Esophagus (tissue), 2 donors: ENCODE measurements around the gene CCHCR1. TPM values are rescaled to one million over a fixed set of nuclear protein-coding genes. Genes with fewer than 3 reads are reported as not detected.
"Not testable (repeated sequence)": the region's sequence is repeated elsewhere in the genome, so short reads cannot be mapped to it uniquely, and the experiment has no call there.

Experiments used
- H3K27ac ChIP-seq, 2 donors: one replicate each; pipeline ENCODE4 v1.5.1; 2013; ENCODE audit warnings: low read depth in 2 of 2, mild to moderate bottlenecking in 2 of 2, inconsistent platforms in 1 of 2, low read length in 1 of 2, moderate library complexity in 1 of 2
- H3K27me3 ChIP-seq, 2 donors: one replicate each; pipeline ENCODE4 v1.6.1; 2013; ENCODE audit warnings: low read length in 2 of 2, control low read depth in 1 of 2, mild to moderate bottlenecking in 1 of 2; ENCODE audit not compliant: insufficient read depth in 2 of 2, control insufficient read depth in 1 of 2
- H3K36me3 ChIP-seq, 2 donors: one replicate each; pipeline ENCODE4 v1.6.1; 2013; ENCODE audit warnings: low read length in 1 of 2; ENCODE audit not compliant: control insufficient read depth in 2 of 2, insufficient read depth in 2 of 2
- H3K4me1 ChIP-seq, 2 donors: one replicate each; pipeline ENCODE4 v1.6.1; 2013; ENCODE audit warnings: low read length in 1 of 2; ENCODE audit not compliant: control insufficient read depth in 2 of 2, insufficient read depth in 2 of 2
- H3K4me3 ChIP-seq, 2 donors: one replicate each; pipeline ENCODE4 v1.5.1; 2013; ENCODE audit warnings: low read length in 2 of 2, mild to moderate bottlenecking in 2 of 2, low read depth in 1 of 2, moderate library complexity in 1 of 2
- H3K9me3 ChIP-seq, 2 donors: one replicate each; pipeline ENCODE4 v1.6.1; 2013; ENCODE audit warnings: mild to moderate bottlenecking in 2 of 2, low read depth in 1 of 2, low read length in 1 of 2, moderate library complexity in 1 of 2; ENCODE audit not compliant: control insufficient read depth in 2 of 2, insufficient read depth in 1 of 2
- WGBS, 2 donors: extraction: QIAGEN DNeasy Blood & Tissue Kit; methylation state at CpG; one replicate each; pipeline ENCODE4 v1.1.7; 2013; 5-methylcytosine and 5-hydroxymethylcytosine counted together
- polyA plus RNA-seq, 2 donors: library from polyadenylated mRNA; stranded (reverse); fragments of 200-250 nt; gene quantifications; one replicate each; pipeline ENCODE4 v1.2.3, GENCODE V29; 2013
- donor health status: healthy with polysubstance abuse.
- donor health status: Bipolar disorder and iron deficiency.

CCHCR1 gene
- polyA plus RNA-seq: 10 to 100 TPM; 10.5 to 15.4 TPM

- no peaks in the 10 kb centered on the region for H3K27me3 ChIP-seq
- H3K4me3 ChIP-seq: peak within 1 kb of the TSS; percentile 64 to 76
- peak within 1 kb of the TSS; percentile 84 to 85 for H3K27ac ChIP-seq
Observed at GRCh38 chr6:31157513-31158139, at the start of gene CCHCR1. Gene CCHCR1 (minus strand): TSS chr6:31157802. CDS start chr6:31157600, 202 bp downstream.

DNA sequence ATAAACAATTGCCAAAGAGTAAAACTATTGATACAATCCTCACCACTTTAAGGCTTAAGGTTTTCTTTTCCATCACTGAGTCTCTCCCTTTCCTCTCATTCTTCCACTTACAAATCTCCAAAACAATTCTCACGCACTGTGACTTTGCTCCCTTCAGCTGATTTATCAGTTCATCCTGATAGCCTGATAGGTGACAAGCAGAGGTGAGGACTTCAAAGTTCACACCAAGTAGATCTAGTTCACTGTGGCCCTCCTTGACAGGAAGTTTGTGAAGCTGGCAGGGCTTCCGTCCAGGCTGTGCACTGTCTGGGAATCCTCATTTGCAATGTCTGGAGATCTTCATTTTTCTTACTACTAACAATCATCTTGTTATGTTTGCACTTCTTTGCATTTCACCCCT lies 48.0 kb upstream of the CCHCR1 start:
- Histone ChIP-seq H3K27ac (no peak overlapping the region), H3K36me3 (no peaks in the 10 kb centered on the region), H3K27me3 (no peaks in the 10 kb centered on the region), H3K4me1 (peaks cover 4% of the 10 kb centered on the region in 2 donors), H3K9me3 (peaks cover 0 to 3% of the 10 kb centered on the region in 2 donors), H3K4me3 (no peak overlapping the region)
- WGBS, 2 donors: 59 to 88% methylated on average over 2 of the region's 2 CpGs

More at GRCh38 chr6:31157513-31158139, at the start of gene CCHCR1:
- 3 to 6% methylated on average over 14 of the region's 14 CpGs for WGBS, 2 donors
- Histone ChIP-seq H3K36me3 (peaks cover 0 to 7% of the 10 kb centered on the region in 2 donors), H3K9me3 (no peaks in the 10 kb centered on the region), H3K4me1 (peaks cover 8 to 10% of the 10 kb centered on the region in 2 donors)

DNA sequence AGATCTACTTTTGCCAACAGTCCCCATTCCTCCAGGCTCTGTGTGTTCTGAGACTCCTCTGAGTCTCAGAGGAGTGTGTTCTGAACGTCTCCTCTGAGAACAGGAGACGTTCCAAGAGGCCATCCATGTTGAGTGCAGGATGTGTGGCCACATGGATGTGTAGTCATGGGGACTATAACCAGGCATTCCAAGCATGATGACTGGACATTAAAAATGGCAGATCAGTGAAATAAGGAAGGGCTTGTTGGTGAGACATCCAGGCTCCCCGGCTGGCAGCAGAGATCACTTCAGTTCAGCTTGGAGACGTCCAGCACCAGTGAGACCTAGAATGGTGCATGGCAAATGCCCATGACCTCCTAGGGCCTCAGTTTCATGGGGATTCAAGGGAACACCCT lies 47.1 kb upstream of the CCHCR1 start:
- WGBS, 2 donors: 80 to 87% methylated on average over 4 of the region's 4 CpGs
- peaks cover 4% of the 10 kb centered on the region in 2 donors for H3K4me1 ChIP-seq
- H3K27ac ChIP-seq: no peak overlapping the region
- H3K9me3 ChIP-seq: peaks cover 0 to 3% of the 10 kb centered on the region in 2 donors
- H3K27me3 ChIP-seq: no peaks in the 10 kb centered on the region
- H3K4me3 ChIP-seq: no peak overlapping the region
- no peaks in the 10 kb centered on the region for H3K36me3 ChIP-seq

DNA sequence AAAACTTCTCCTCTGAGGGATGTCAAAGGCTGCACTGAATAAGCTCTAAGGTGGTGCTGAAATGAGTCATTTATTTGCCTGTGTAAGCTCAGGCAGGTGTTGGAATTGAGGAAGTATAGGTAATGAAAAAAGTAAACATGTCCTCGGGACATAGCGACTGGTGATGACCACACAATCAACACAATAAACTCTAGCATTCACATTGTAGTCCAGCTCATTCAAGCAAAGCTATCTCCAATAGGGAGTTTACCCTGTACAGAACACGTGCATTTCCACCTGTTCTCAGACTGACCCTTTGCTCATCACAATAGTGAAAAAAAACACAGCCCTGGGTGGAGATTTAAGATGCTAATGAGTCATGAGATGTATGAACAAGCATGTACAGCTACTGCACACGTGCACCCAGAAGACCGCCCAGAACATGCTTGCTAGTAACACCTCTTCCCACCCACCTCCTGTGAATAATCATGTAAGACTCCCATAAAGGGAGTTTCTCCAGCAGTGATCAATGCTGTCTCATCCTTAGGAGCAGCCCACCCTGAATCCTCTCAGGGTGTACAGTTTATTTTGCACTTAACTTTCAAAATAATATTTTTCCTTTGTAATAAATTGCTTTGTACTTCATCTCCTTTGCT lies 45.9 kb upstream of the CCHCR1 start:
- peak overlapping the region; percentile 44 to 82 for H3K27ac ChIP-seq
- H3K27me3 ChIP-seq: no peaks in the 10 kb centered on the region
- 12 to 19% methylated on average over 5 of the region's 5 CpGs for WGBS, 2 donors
- peaks cover 0 to 3% of the 10 kb centered on the region in 2 donors for H3K9me3 ChIP-seq
- peaks cover 4% of the 10 kb centered on the region in 2 donors for H3K4me1 ChIP-seq
- H3K4me3 ChIP-seq: peak overlapping the region in 1 of 2 donors; percentile 29
- H3K36me3 ChIP-seq: no peaks in the 10 kb centered on the region

- Histone ChIP-seq H3K4me3 (no peak overlapping the region), H3K27me3 (no peaks in the 10 kb centered on the region), H3K4me1 (peaks cover 4% of the 10 kb centered on the region in 2 donors), H3K36me3 (no peaks in the 10 kb centered on the region), H3K9me3 (peaks cover 0 to 3% of the 10 kb centered on the region in 2 donors), H3K27ac (peak overlapping the region; percentile 66 to 72)
- 37 to 38% methylated on average over 11 of the region's 11 CpGs for WGBS, 2 donors
Observed at GRCh38 chr6:31202259-31203166, 44.9 kb upstream of the CCHCR1 start.

GRCh38 chr6:31199105-31199452 lies 41.5 kb upstream of the CCHCR1 start:
- not testable (repeated sequence) for H3K4me1 ChIP-seq, H3K36me3 ChIP-seq, H3K4me3 ChIP-seq, H3K9me3 ChIP-seq, H3K27ac ChIP-seq, H3K27me3 ChIP-seq
- 73 to 82% methylated on average over 4 of the region's 4 CpGs for WGBS, 2 donors

DNA sequence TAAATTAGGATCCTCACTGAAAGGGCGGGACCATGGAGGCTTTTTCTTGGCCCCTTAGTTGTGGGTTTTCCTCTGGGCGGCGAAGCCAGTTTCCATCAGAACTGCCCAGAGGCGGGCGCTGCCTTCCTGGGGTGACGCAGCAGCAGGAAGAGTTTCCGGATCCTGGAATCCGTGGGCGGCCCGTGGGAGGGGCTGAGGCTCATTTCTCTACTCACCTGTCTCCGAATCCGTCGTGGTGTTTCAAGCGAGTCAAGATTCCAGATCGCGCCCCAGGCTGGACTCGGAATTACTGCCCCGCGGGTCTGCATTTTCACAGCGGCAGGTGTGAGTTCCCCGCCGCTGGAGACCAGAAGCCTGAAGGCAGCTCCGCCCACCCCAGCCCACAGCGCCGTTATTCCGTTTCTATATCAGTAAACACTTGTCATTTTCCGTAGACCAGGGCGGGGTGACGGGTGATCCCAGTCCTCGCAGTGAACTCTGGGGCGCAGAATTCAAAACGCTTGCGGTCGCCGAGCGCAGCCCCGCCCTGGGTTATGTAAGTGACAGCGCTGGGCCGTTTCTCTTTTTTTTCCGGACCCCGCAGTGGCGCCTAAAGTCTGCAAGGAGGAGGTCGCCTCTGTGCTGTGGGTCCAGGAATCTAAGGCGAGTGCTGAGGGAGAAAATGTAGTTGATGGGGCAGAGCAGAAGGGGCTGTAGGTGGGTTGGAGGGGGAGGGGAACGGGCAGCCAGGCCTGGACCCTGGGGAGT lies 40.1 kb upstream of the CCHCR1 start:
- 0% methylated on average over 43 to 45 of the region's 45 CpGs for WGBS, 2 donors
- Histone ChIP-seq H3K27me3 (no peaks in the 10 kb centered on the region), H3K27ac (peak overlapping the region; percentile 94)

GRCh38 chr6:31196251-31197022 lies 38.8 kb upstream of the CCHCR1 start:
- H3K36me3 ChIP-seq, H3K9me3 ChIP-seq, H3K27me3 ChIP-seq, H3K4me1 ChIP-seq: not testable (repeated sequence)
- H3K27ac ChIP-seq: peak overlapping the region; percentile 94
- 79 to 80% methylated on average over 25 of the region's 25 CpGs for WGBS, 2 donors
- peak overlapping the region in 1 of 2 donors; percentile 59 for H3K4me3 ChIP-seq

More for the DNA sequence above, 40.1 kb upstream of the CCHCR1 start:
- Histone ChIP-seq H3K36me3 (no peaks in the 10 kb centered on the region), H3K9me3 (peaks cover 0 to 3% of the 10 kb centered on the region in 2 donors), H3K4me3 (peak overlapping the region; percentile 41 to 59), H3K4me1 (peaks cover 3% of the 10 kb centered on the region in 2 donors)
